Measurements from ENCODE around the gene HOATZ.

- TF ChIP-seq EZH2 (IDR thresholded peaks at IDR 0.05; ENCODE audit: low read length, missing control alignments) = no peak
- no peak for TF ChIP-seq CTCF (conservative IDR thresholded peaks at IDR 0.05 in 1 of 2, IDR thresholded peaks at IDR 0.05 in 1 of 2; ENCODE audit: low read depth in 1 of 2, low read length in 2 of 2)
These were observed 25.0 kb downstream of the HOATZ start for GRCh38 chr11:111539426-111540113.

Data from fibroblast of lung (primary cell).